ENCODE data around the gene SFXN4.
"Not testable (repeated sequence)": the region's sequence is repeated elsewhere in the genome, so short reads cannot be mapped to it uniquely, and the experiment has no call there.

Gene SFXN4

GRCh38 chr10:119115926-119116325 is 49.6 kb downstream of the SFXN4 start:
- TF ChIP-seq, protein P1, sequence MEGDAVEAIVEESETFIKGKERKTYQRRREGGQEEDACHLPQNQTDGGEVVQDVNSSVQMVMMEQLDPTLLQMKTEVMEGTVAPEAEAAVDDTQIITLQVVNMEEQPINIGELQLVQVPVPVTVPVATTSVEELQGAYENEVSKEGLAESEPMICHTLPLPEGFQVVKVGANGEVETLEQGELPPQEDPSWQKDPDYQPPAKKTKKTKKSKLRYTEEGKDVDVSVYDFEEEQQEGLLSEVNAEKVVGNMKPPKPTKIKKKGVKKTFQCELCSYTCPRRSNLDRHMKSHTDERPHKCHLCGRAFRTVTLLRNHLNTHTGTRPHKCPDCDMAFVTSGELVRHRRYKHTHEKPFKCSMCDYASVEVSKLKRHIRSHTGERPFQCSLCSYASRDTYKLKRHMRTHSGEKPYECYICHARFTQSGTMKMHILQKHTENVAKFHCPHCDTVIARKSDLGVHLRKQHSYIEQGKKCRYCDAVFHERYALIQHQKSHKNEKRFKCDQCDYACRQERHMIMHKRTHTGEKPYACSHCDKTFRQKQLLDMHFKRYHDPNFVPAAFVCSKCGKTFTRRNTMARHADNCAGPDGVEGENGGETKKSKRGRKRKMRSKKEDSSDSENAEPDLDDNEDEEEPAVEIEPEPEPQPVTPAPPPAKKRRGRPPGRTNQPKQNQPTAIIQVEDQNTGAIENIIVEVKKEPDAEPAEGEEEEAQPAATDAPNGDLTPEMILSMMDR (conservative IDR thresholded peaks at IDR 0.05) = no peak
- no peak overlapping the region for H3K27ac ChIP-seq

GRCh38 chr10:119113751-119114732 is 51.5 kb downstream of the SFXN4 start:
- TF ChIP-seq, protein P1 (conservative IDR thresholded peaks at IDR 0.05) = no peak
- no peak overlapping the region for H3K27ac ChIP-seq

DNA sequence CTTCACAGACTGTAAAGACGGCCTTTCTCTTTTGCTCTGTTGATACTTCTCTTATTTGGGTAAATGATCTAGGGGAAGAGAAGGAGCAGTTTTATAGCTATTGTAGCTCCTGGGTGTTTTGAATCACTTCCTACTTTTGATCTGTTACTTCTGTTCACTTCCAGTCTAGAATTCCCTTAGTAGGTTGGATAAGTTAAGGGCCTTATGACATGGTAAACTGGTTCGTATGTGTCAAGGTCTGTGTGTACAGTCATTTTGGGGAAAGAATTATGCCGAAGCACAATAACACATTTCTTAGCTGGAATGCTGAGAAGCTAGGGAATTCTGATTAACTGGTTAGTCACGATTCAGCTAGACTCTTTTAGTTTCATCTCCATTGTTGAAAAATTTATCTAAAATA is 53.5 kb downstream of the SFXN4 start:
- TF ChIP-seq, protein P1 (conservative IDR thresholded peaks at IDR 0.05) = no peak
- no peak overlapping the region for H3K27ac ChIP-seq

DNA sequence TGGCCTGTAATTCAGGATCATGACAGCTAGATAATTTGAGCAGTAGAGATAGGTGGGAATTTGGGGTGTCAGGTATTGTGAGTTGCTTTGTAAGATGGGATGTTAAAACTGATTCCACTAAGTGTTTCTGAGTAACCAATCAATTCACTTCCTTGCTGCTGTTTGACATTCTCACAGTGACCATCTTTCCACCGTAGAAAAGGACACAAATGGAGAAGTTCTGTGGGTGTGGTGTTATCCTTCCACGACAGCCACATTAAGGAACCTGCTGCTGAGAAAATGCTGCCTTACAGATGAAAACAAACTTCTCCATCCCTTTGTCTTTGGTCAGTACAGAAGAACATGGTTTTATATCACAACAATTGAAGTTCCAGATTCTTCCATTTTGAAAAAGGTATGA is 57.7 kb downstream of the SFXN4 start:
- H3K27ac ChIP-seq = not testable (repeated sequence)

GRCh38 chr10:119107106-119107505 is 58.4 kb downstream of the SFXN4 start:
- not testable (repeated sequence) for H3K27ac ChIP-seq

GRCh38 chr10:119105899-119106298 is 59.6 kb downstream of the SFXN4 start:
- not testable (repeated sequence) for H3K27ac ChIP-seq

DNA sequence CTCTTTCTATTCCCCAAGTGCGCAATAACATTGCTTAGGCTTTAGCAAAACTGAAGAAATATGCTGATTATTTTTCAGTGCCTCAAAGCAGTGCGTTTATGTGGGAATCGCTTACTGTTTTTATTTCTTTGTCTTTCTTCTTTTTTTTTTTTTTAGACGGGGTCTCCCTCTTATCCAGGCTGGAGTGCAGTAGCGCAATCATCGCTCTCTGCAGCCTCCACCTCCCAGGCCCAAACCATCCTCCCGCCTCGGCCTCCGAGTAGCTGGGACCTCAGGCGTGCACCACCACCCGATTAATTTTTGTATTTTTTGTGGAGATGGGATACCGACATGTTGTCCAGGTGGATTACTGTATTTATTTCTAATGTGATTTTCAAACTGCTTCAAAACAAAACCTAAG is 60.4 kb downstream of the SFXN4 start:
- TF ChIP-seq, protein P1 (conservative IDR thresholded peaks at IDR 0.05) = no peak
- peak overlapping the region; percentile 72; the same call in 1 of the 2 replicates for H3K27ac ChIP-seq

GRCh38 chr10:119104654-119105015 is 60.9 kb downstream of the SFXN4 start:
- H3K27ac ChIP-seq = peak overlapping the region; percentile 72
- TF ChIP-seq, protein P1 (conservative IDR thresholded peaks at IDR 0.05) = no peak

DNA sequence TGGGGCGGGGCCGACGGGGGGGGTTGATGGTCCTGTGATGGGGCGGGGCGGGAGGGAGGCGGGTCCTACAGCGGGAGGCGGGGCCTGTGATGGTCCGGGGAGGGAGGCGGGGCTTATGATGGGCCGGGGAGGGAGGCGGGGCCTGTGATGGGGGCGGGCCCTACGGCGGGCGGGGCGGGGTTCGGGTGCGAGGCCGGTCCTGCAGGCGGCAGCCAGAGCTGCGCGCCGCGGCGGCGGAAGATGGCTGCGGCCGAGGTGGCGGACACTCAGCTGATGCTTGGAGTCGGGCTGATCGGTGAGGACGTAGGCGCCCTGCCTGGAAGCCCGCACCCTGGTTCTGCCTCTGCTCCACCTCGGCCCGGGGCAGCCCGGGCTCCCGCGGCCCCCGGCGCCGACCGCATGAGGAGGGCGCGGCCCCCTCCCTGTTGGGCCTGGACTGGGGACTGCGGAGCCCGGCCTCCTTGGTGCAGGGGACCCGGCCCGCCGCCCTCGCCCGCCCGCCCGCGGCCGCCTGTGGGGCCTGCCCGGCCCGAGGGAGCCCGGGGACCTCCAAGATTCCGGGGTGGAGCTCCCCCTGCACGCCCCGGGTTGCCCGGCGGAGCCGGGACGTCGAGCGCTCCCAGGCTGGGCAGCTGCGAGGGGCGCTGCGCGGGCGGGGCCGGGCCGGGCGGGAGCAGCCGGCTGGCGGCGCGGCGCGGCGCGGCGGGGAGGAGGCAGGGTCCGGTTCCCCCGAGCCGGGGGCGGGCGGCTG is 61.4 kb downstream of the SFXN4 start, which contains the start of gene DENND10:
TSS of gene DENND10 (plus strand) at position 211 of the 751 bp plus-strand sequence. CDS start at position 241, 30 bp downstream.
- H3K27ac ChIP-seq = peak within 1 kb of the TSS; percentile 77
- TF ChIP-seq, protein P1 (conservative IDR thresholded peaks at IDR 0.05) = no peak

All from VCaP (cell line).